OCI-LY3 (cell line): ENCODE results near the gene JADE2.
"Not testable (repeated sequence)": the region's sequence is repeated elsewhere in the genome, so short reads cannot be mapped to it uniquely, and the experiment has no call there.

ENCODE experiments used
- H2AFZ ChIP-seq: fragments of 200-600, 300-600 bp; shearing (Covaris generic); 2 replicates; pipeline ENCODE4 v1.6.0; 2014; ENCODE audit warnings: antibody characterized with exemption, low read depth, low read length
- H3K27ac ChIP-seq: fragments of 200-600, 300-600 bp; sonication (generic); 2 replicates; pipeline ENCODE4 v1.5.1; 2014; ENCODE audit warnings: mild to moderate bottlenecking, low read length, moderate library complexity, mixed read lengths
- H3K27me3 ChIP-seq: fragments of 200-600, 300-600 bp; sonication (generic); 2 replicates; pipeline ENCODE4 v1.6.1; 2014; ENCODE audit warnings: low read depth, low read length, mixed read lengths
- H3K36me3 ChIP-seq: fragments of 200-600, 300-600 bp; sonication (generic); replicated peaks from 2 replicates; pipeline ENCODE3; 2014; ENCODE audit warnings: low read depth, low read length, mixed read lengths
- H3K4me1 ChIP-seq: fragments of 300-600, 200-600 bp; sonication (generic); 2 replicates; pipeline ENCODE4 v1.6.1; 2014; ENCODE audit warnings: low read length, mixed read lengths
- H3K4me2 ChIP-seq: fragments of 200-600, 300-600 bp; sonication (generic); 2 replicates; pipeline ENCODE4 v1.6.1; 2014; ENCODE audit warnings: low read length, mixed read lengths
- H3K4me3 ChIP-seq: fragments of 300-600, 200-600 bp; sonication (generic); 2 replicates; pipeline ENCODE4 v1.5.1; 2014; ENCODE audit warnings: antibody characterized with exemption, mild to moderate bottlenecking, low read length, moderate library complexity
- H3K79me2 ChIP-seq: fragments of 300-600, 200-600 bp; shearing (Covaris generic); 2 replicates; pipeline ENCODE4 v1.6.1; 2014; ENCODE audit warnings: mild to moderate bottlenecking, low read length, mixed read lengths
- H3K9ac ChIP-seq: fragments of 300-600, 200-600 bp; shearing (Covaris generic); 2 replicates; pipeline ENCODE4 v1.6.0; 2014; ENCODE audit warnings: mild to moderate bottlenecking, low read length, moderate library complexity
- H3K9me3 ChIP-seq: fragments of 200-600, 300-600 bp; shearing (Covaris generic); 2 replicates; pipeline ENCODE4 v1.6.1; 2014; ENCODE audit warnings: low read length, mixed read lengths; ENCODE audit not compliant: insufficient read depth
- H4K20me1 ChIP-seq: fragments of 200-600, 300-600 bp; sonication (generic); 2 replicates; pipeline ENCODE4 v1.6.1; 2016; ENCODE audit warnings: low read length, mixed read lengths; ENCODE audit not compliant: insufficient read depth
- EZH2phosphoT487 ChIP-seq: fragments of 200-600 bp; shearing (Covaris generic); IDR thresholded peaks from 2 replicates; pipeline ENCODE4 v1.6.1; 2018; ENCODE audit warnings: antibody characterized with exemption, mixed run types, low read depth
- TF ChIP-seq, protein P1 (sequence below): fragments of 200-600, 300-600 bp; sonication (generic); IDR thresholded peaks from 2 replicates; pipeline ENCODE4 v1.5.1; 2014; ENCODE audit warnings: antibody characterized with exemption, low read length, low read depth

The JADE2 gene

DNA sequence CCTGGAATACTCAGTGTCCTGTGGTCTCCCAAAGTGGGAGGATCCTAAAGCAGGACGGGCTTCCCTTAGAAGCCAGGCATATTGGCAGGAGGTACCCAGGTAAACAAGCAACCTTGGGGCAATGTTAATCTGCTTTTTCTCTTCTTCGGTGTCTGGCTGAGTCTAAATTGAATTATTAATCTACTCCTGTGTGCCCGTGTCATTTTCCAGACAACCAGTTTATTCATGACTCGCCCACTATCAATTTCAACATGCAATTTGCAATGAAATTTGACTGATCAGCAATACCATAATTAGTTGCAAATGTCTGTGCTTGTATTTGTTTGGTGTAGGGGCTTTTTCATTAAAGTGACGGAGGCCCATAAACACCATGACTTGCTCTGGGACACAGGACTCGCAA is 32.9 kb upstream of the JADE2 start:
- TF ChIP-seq, protein P1, sequence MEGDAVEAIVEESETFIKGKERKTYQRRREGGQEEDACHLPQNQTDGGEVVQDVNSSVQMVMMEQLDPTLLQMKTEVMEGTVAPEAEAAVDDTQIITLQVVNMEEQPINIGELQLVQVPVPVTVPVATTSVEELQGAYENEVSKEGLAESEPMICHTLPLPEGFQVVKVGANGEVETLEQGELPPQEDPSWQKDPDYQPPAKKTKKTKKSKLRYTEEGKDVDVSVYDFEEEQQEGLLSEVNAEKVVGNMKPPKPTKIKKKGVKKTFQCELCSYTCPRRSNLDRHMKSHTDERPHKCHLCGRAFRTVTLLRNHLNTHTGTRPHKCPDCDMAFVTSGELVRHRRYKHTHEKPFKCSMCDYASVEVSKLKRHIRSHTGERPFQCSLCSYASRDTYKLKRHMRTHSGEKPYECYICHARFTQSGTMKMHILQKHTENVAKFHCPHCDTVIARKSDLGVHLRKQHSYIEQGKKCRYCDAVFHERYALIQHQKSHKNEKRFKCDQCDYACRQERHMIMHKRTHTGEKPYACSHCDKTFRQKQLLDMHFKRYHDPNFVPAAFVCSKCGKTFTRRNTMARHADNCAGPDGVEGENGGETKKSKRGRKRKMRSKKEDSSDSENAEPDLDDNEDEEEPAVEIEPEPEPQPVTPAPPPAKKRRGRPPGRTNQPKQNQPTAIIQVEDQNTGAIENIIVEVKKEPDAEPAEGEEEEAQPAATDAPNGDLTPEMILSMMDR, result no peak
- TF ChIP-seq EZH2phosphoT487, result no peak
- Histone ChIP-seq H3K4me3 (no peak overlapping the region), H4K20me1 (no peaks in the 10 kb centered on the region), H3K4me2 (no peak overlapping the region), H2AFZ (no peak overlapping the region), H3K79me2 (no peaks in the 10 kb centered on the region), H3K27ac (no peak overlapping the region), H3K9ac (no peak overlapping the region), H3K4me1 (peaks cover 35% of the 10 kb centered on the region), H3K36me3 (no peaks in the 10 kb centered on the region), H3K27me3 (no peaks in the 10 kb centered on the region), H3K9me3 (no peaks in the 10 kb centered on the region)

- Histone ChIP-seq H3K4me3 (no peak overlapping the region), H3K4me1 (peaks cover 35% of the 10 kb centered on the region), H3K27ac (no peak overlapping the region), H3K36me3 (no peaks in the 10 kb centered on the region), H4K20me1 (no peaks in the 10 kb centered on the region), H3K9me3 (no peaks in the 10 kb centered on the region), H3K27me3 (no peaks in the 10 kb centered on the region), H3K79me2 (no peaks in the 10 kb centered on the region), H3K9ac (no peak overlapping the region), H2AFZ (no peak overlapping the region; the same call in 1 of the 2 replicates), H3K4me2 (no peak overlapping the region)
- TF ChIP-seq, protein P1, result no peak
- TF ChIP-seq EZH2phosphoT487, result no peak
These were observed 31.9 kb upstream of the JADE2 start for GRCh38 chr5:134493461-134494055.

DNA sequence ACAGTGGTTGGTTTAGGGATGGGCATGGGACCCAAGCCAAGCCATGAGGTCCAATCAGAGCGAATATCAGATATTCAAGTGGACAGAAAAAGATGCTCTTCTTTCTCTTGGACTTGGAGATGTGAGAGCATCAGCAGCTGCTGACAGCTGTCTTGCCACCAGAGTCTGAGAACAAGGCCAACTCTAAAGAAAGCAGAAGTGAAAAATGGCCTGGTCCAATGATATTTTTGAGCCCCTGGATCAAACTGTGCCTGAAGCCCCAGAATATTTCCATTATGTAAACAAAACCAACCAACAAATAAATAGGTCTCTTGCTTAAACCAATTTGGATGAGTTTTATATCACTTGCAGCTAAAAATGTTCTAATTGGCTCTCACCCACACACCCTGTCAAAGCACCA is 30.7 kb upstream of the JADE2 start:
- Histone ChIP-seq H3K9me3 (no peaks in the 10 kb centered on the region), H3K9ac (no peak overlapping the region), H3K4me1 (peaks cover 35% of the 10 kb centered on the region), H3K27me3 (no peaks in the 10 kb centered on the region), H3K36me3 (no peaks in the 10 kb centered on the region), H2AFZ (no peak overlapping the region), H3K27ac (no peak overlapping the region), H3K4me2 (no peak overlapping the region), H3K4me3 (no peak overlapping the region), H3K79me2 (no peaks in the 10 kb centered on the region), H4K20me1 (no peaks in the 10 kb centered on the region)
- TF ChIP-seq, protein P1, result no peak
- no peak for TF ChIP-seq EZH2phosphoT487

DNA sequence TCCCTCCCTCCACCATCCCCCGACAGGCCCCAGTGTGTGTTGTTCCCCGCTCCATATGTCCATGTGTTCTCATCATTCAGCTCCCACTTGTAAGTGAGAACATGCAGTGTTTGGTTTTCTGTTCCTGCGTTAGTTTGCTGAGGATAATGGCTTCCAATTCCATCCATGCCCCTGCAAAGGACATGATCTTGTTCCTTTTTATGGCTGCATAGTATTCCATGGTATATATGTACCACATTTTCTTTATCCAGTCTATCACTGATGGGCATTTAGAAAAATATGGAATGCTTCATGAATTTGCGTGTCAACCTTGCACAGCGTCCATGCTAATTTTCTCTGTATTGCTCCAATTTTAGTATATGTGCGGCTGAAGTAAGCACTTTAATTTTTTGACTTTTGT is 25.6 kb upstream of the JADE2 start:
- not testable (repeated sequence) for H4K20me1 ChIP-seq, H3K79me2 ChIP-seq

More for the DNA sequence above, 25.6 kb upstream of the JADE2 start:
- not testable (repeated sequence) for H3K36me3 ChIP-seq, H3K4me3 ChIP-seq, H2AFZ ChIP-seq, H3K27me3 ChIP-seq, H3K4me2 ChIP-seq, H3K9ac ChIP-seq, H3K9me3 ChIP-seq, H3K27ac ChIP-seq
- H3K4me1 ChIP-seq, result peaks cover 17% of the 10 kb centered on the region
